Adipose tissue (tissue), 3 donors: ENCODE measurements around the gene MYPOP. TPM values are rescaled to one million over a fixed set of nuclear protein-coding genes. Genes with fewer than 3 reads are reported as not detected.
"Not testable (repeated sequence)": the region's sequence is repeated elsewhere in the genome, so short reads cannot be mapped to it uniquely, and the experiment has no call there.

Experiments used
- H3K27ac ChIP-seq: one replicate; pipeline ENCODE4 v1.5.1; 2013; ENCODE audit warnings: low read depth, low read length
- WGBS, 3 donors: extraction: QIAGEN DNeasy Blood & Tissue Kit; methylation state at CpG; one replicate each; pipeline ENCODE4 v1.1.7; 2013; 5-methylcytosine and 5-hydroxymethylcytosine counted together
- polyA plus RNA-seq, 3 donors: library from polyadenylated mRNA; stranded (reverse); fragments of 200-250 nt; gene quantifications; one replicate each; pipeline ENCODE4 v1.2.3, GENCODE V29; 2013
- donor health status: healthy with polysubstance abuse.
- donor health status: Bipolar disorder and iron deficiency.
- donor health status: healthy.

The MYPOP gene
- polyA plus RNA-seq, 3 donors, result 2.9 to 3.4 (median 3.4) TPM

DNA sequence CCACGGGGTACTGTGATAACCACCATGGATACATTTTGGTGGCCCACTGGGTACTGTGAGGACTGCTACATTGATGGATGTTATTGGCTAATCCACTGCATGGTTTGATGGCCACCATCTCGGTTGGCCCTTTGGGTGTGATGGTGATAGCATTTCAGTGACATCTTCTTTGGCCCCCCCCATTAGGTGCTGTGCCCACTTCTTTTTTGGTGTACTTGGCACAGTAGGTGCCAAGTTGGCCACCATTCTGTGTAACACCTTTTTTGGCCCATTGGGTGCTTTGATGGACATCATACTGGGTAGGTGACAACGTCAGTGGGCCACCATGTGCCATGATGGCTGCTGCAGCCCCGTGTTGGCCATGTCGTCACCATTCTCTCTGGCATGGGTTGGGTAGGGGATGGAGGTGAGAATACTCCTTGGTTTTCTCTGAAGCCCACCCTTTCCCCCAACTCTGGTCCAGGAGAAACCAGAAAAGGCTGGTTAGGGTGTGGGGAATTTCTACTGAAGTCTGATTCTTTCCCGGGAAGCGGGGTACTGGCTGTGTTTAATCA is 29.1 kb downstream of the MYPOP start:
- WGBS, 3 donors, result 64 to 94% (median 90%) methylated on average over 7 of the region's 7 CpGs

DNA sequence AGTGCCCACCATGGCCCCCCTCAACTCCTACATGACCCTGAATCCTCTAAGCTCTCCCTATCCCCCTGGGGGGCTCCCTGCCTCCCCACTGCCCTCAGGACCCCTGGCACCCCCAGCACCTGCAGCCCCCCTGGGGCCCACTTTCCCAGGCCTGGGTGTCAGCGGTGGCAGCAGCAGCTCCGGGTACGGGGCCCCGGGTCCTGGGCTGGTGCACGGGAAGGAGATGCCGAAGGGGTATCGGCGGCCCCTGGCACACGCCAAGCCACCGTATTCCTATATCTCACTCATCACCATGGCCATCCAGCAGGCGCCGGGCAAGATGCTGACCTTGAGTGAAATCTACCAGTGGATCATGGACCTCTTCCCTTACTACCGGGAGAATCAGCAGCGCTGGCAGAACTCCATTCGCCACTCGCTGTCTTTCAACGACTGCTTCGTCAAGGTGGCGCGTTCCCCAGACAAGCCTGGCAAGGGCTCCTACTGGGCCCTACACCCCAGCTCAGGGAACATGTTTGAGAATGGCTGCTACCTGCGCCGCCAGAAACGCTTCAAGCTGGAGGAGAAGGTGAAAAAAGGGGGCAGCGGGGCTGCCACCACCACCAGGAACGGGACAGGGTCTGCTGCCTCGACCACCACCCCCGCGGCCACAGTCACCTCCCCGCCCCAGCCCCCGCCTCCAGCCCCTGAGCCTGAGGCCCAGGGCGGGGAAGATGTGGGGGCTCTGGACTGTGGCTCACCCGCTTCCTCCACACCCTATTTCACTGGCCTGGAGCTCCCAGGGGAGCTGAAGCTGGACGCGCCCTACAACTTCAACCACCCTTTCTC is 30.1 kb downstream of the MYPOP start:
- H3K27ac ChIP-seq, result no peak overlapping the region
- 84 to 96% (median 94%) methylated on average over 34 of the region's 34 CpGs for WGBS, 3 donors

More for the DNA sequence above, 29.1 kb downstream of the MYPOP start:
- H3K27ac ChIP-seq, result no peak overlapping the region

DNA sequence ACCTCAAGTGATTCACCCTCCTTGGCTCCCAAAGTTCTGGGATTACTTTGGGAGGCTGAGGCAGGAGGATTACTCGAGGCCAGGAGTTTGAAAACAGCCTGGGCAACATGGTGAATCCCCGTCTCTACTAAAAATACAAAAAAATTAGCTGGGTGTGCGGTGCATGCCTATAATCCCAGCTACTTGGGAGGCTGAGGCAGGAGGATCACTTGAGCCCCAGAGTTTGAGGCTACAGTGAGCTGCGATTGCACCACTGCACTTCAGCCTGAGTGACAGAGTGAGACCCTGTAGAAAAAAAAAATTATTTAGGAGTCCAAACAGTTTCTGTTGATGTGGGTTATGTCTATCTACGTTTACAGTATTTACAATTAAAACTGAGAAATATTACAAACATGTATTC is 31.6 kb downstream of the MYPOP start:
- 83 to 85% (median 85%) methylated on average over 5 of the region's 5 CpGs for WGBS, 3 donors
- H3K27ac ChIP-seq, result no peak overlapping the region

DNA sequence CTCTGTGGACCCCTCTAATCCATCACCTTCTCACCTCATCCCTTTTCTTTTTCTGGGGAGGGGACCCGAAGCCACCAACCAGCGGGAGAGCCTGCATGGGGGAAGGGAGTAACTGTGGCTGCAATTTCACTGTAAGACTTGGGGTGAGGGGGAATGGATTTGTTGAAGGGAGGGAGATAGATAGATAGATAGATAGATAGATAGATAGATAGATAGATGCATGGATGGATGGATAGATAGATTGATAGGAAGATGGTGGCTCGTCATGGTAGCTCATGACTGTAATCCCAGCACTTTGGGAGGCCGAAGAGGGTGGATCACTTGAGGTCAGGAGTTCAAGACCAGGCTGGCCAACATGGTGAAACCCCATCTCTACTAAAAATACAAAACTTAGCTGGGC is 35.2 kb downstream of the MYPOP start:
- WGBS, 3 donors, result 54 to 79% (median 70%) methylated on average over 4 of the region's 4 CpGs
- H3K27ac ChIP-seq, result not testable (repeated sequence)

DNA sequence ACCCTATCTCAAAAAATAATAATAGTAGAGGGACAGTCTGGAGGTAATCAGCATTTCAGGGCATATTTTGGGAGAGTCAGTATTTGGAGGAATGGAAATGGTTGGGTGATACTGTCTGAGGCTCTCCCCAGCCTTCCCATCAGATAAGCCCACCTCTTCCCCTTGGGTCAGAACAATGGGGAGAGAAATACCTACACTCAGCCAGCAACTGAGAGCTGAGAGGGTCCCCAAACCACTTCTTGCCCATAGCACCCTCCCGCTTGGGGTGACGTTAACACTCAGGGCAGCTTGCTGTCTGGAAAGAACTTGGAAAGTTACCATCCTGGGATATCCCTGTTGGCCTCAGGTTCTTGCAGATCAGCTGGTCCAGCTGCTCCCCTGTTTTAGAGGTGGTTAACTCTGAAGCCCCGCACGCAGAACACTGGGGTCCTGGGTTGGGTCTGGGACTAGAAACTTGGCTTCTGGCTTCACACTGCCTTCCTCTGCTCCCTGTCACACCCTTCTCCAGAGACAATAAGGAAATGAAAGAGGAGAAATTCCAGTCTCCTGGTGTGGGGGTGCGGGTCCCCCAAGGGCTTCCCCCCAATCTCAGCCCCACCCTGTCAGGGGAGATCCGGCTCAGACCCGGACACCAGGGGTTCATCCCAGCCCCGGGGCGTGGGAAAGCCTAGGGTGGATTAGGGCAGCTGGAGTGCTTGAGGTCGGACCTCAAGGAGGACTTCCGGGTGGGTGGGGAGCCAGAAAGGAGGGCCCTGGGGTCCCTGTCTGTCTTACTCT is 35.8 kb downstream of the MYPOP start:
- 37 to 73% (median 63%) methylated on average over 11 of the region's 11 CpGs for WGBS, 3 donors
- no peak overlapping the region for H3K27ac ChIP-seq

DNA sequence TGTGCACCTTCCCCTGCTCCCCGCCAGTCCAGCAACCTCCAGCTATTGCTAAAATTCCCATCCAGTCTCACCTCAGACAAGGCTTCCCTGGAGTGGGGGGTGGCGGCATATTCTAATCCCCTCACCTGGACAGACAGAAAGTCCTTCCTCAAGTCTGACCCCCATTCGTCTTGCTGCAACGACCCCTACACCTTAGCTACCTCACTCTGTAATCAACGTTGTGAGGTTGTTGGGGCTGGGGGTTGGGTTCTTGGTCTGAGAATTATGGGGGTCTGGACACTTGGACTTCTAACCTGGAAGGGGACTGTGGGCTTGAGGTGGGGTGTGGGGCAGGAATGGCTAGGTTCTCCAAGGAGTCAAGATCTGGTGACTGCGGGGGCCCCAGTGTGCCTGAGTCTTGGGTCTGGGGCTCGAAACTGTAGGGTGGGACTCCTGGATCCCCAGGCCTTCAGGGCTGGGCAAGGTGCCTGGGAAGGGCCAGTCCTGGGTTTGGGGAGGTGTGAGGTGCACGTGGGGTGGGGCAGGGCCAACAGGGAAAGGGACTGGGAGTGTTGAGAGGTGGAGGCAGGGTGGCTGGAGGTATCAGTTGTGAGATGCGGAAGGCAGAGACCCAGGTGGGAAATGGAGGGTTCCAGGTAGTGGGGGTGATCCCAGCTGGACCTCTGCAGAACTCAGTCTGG is 37.0 kb downstream of the MYPOP start:
- WGBS, 3 donors, result 45 to 73% (median 72%) methylated on average over 9 of the region's 9 CpGs
- H3K27ac ChIP-seq, result no peak overlapping the region

DNA sequence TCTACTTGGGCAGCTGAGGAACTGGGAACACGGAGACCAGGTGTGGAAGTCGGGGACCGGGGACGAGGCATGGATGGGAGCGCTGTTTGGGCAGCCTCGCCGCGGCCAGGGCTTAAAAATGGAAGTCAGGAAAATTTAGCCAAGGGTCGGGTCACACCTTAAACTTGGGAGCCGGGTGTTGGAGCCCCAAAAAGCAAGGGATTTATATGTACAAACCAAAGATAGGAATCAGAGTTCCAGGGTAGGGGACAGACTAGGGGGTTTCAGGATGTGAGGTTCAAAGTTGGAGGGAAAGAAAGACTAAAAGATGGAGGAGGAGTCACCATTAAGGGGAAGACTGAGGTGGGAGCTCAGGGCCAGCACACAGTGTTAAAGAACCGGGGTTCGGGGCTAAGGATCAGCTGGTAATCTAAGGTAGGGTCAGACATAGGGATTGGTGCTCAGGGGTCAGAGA is 37.8 kb downstream of the MYPOP start:
- 8 to 23% (median 20%) methylated on average over 12 of the region's 12 CpGs for WGBS, 3 donors
- H3K27ac ChIP-seq, result no peak overlapping the region

DNA sequence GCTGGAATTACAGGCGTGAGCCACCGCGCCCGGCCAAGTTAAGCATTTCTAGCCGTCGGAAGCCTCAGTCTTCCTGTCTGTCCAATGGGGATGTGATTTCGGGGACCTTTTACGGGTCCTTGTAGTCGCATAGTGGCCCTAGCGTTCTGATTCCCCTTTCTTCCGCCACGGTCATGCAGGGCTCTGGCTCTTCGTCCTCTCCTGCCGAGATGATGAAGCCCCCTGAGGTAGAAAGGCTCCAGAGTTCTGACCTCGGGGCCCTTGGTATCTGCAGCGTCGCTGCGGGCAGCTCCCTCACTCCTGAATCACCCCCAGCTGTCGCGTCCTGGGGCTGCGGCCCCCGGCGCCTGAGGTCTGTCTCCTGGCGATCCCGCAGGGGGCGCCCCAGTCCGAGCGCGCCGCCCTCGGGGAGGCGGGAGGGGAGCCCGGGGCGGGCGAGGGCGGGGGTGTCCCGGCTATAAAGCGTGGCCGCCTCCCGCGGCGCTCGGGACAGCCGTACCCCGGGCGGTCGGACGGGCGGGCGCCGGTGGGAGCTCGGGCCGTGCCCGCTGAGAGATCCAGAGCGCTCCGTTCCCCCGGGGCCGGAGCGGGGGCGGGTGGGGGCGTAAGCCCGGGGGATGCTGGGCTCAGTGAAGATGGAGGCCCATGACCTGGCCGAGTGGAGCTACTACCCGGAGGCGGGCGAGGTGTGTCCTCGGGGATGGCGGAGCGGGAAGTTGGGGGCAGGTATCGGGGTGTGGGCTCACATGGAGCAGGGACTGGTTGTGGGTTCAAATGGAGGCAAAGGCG is 38.4 kb downstream of the MYPOP start, which contains the start of gene FOXA3:
Gene FOXA3, plus strand, starts transcription at position 487 of the 789 bp plus-strand sequence. Its CDS starts 131 bp downstream, at position 618.
- 2% methylated on average over 69 to 71 of the region's 71 CpGs for WGBS, 3 donors
- no peak within 1 kb of the TSS for H3K27ac ChIP-seq

DNA sequence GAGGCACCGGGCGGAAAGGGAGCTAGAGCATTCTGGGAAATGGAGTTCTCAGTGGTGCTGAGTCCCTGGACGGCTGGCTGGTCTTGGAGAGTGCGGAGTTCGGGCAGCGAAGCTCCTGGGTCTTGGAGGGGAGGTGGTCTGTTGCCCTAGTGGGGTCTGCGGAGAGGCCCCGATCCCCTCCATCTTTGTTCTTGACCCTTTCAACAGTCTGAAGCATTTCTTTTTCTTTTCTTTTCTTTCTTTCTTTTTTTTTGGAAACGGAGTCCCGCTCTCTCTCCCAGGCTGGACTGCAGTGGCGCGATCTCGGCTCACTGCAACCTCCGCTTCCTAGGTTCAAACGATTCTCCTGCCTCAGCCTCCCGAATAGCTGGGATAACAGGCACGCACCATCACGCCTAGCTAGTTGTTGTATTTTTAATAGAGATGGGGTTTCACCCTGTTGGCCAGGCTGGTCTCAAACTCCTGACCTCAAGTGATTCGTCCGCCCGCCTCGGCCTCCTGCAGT is 39.0 kb downstream of the MYPOP start:
- H3K27ac ChIP-seq, result no peak overlapping the region
- WGBS, 3 donors, result 3 to 4% (median 3%) methylated on average over 22 of the region's 22 CpGs

DNA sequence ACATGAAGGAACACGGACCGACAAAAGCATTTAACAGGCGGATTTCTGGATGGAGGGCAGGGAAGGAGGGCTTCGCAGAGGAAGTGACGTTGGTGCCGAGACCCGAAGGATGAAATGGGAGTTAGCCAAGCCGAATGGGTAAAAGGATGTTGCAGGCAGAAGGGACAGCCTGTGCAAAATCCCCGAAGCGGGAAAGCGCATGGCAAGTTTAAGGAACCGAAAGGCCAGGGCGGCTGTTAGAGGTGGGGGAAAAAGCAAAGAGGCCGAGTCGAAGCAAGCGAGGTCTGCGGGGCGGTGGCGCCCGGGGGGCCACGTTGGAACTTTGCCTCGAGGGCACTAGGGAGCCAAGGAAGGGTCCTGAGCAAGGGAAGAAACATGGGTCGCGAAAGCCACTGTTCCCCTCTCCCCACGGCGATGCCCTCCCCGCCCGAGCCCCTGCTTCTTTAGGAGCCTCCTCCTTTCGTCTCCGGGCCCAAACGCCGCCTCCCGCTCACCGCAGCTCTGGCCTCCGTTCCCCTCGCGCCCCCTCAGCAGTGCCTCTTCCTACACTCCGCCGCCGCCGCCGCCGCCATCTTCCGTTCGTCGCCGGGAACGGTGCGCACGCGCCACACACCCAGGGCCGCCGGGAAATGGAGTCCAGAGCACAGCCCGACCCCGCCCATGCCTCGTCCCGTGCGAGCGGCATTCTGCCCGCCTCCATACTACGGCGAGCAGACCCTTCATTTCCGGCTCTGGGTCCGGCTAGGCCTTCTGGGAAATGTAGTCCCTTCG is 39.7 kb downstream of the MYPOP start, which contains the start of gene SYMPK:
Gene SYMPK, minus strand, starts transcription at position 584 of the 771 bp plus-strand sequence. CDS start 8,652 bp downstream, outside the sequence.
- peak within 1 kb of the TSS; percentile 22 for H3K27ac ChIP-seq
- WGBS, 3 donors, result 1% methylated on average over 51 to 65 of the region's 65 CpGs

DNA sequence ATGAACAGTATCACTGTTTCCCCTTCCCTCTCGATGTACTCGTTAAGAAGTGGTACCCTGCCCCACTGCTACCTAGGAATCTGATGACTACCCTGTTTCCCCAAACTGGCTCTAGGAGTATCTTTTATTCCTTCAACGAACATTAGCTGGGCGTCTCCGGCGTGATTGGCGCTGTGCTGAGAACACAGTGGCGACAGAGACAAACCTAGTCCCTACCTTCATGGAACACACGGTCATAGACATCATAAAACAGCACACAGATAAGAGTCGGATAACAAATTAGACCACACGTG is 40.2 kb downstream of the MYPOP start:
- 0 to 1% (median 1%) methylated on average over 11 of the region's 11 CpGs for WGBS, 3 donors
- no peak overlapping the region for H3K27ac ChIP-seq

DNA sequence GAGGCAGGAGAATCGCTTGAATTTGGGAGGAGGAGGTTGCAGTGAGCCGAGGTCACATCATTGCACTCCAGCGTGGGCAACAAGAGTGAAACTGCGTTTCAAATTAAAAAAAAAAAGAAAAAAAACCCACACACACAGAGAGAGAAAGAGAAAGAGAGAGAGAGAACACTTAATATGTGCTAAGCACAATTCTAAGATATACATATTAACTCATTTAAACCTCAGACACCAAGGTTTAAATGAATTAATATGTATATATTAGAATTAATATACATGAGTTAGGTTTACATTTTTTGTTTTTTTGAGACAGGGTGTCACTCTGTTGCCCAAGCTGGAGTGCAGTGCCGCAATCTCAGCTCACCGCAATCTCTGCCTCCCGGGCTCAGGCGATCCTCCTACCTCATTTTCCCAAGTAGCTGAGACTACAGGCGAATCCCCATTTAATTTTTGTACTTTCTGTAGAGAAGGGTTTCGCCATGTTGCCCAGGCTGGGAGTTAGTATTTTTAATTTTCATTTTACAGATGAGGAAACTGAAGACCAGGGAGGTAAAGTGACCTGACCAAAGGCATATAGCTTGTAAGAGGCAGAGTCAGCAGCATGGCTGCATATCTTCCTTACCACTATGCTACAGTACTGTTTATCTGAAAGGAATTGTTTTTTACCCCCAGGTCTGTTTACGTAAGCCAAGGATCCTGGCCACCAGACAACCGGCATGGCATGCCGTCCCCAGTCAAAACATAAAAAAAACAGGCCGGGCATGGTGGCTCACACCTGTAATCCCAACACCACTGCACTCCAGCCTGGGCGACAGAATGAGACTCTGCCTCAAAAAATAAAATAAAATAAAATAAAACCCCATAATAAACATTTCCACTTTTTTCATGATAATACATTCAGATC is 41.8 kb downstream of the MYPOP start:
- H3K27ac ChIP-seq, result no peak overlapping the region
- WGBS, 3 donors, result 76 to 88% (median 86%) methylated on average over 15 of the region's 15 CpGs

DNA sequence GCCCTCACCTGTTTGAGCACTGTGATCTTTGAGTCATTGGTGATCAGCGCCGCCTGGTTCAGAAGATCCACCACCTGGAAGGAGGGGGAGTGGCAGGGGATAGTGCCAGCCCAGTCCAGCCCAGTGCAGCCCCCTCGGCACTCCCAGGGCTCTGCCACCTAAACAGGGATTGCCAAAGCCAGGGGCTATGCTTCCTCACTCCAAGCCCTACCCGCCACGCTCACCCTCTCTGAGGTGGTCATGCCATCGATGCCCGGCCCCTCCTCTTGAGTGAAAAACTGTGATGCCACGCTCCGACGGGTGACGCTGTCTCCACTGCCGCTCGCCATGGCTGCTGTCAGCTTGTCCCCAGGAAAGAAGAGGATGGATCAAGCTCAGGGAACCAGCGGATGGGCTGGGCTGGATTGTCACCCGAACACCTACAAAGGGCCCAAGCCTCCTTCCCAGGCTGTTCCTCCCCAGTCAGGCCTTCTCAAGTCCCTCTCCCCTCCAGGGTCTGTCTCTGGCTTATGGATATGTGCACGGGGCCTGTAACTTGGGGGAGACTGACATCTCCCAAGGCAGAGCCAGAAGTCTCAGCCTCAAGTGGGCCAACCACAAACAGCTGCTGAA is 48.1 kb downstream of the MYPOP start:
- no peak overlapping the region for H3K27ac ChIP-seq
- WGBS, 3 donors, result 88 to 98% (median 93%) methylated on average over 16 of the region's 16 CpGs

DNA sequence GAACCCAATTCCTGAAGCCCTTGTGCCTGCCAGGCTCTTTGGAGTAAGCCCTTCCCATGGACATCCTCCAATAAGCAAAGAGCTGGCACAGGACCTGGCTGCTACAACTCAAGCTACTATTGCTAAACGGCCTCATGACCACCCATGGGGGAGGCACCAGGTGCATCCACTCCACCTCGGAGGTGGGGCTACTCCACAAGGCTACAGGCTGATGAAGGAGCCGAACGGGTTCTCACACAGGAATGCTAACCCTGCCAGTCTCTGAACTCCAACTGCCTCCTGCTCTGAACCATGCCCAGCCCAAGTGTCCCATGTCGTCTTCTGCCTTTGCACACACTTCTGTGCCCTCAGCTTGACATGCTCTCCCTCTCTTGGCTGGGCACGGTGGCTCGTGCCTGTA is 49.4 kb downstream of the MYPOP start:
- 73 to 84% (median 83%) methylated on average over 7 of the region's 7 CpGs for WGBS, 3 donors
- H3K27ac ChIP-seq, result no peak overlapping the region

DNA sequence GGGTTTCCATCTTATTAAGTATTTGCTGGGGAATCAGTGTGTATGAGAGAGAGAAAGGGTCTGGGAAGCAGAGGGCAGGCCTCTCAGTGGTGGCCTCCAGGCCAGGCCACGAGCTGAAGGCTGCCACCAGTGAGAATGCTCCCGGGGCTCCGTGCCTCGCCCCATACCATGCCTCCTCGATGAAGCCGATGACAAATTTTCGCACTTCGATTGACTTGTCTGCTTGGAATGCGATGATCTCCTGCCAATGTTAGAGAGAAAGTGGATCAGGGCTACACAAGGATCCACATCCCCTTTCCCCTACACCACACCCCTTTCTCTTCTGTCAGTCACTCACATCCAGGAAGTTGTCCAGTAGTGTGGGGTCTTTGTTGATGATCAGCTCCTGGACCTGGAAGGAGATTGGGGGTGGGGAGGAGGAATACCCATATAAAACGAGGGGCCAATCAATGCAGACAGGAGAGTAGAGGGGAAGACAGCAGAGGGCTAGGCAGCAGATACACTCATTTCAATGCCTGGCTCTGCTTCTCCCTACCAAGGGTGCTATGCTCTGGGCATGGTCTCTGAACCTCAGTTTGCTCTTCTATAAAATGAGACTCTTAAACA is 50.2 kb downstream of the MYPOP start:
- 92 to 95% (median 94%) methylated on average over 10 of the region's 10 CpGs for WGBS, 3 donors
- H3K27ac ChIP-seq, result no peak overlapping the region
